SK-N-SH (cell line): ENCODE measurements around the gene UBE2S. TPM values are rescaled to one million over a fixed set of nuclear protein-coding genes. Genes with fewer than 3 reads are reported as not detected.

ENCODE experiments used
- ELF1 ChIP-seq: IDR thresholded peaks from 2 replicates; pipeline ENCODE4 v1.4.0; 2012
- EP300 ChIP-seq, 2 experiments: IDR thresholded peaks; 2 replicates each; pipeline versions ENCODE4 v1.4.0 to v1.6.1; 2012; ENCODE audit warnings: borderline replicate concordance in 1 of 2, low read depth in 1 of 2, low read length in 1 of 2
- EZH2phosphoT487 ChIP-seq: fragments of 200-600 bp; sonication (generic); IDR thresholded peaks from 2 replicates; pipeline ENCODE4 v1.6.1; 2017; ENCODE audit warnings: low read depth, mixed run types, mild to moderate bottlenecking, antibody characterized with exemption, moderate library complexity, borderline replicate concordance
- FOSL2 ChIP-seq: IDR thresholded peaks from 2 replicates; pipeline ENCODE4 v1.4.0; 2012; ENCODE audit warnings: low read depth, mild to moderate bottlenecking, moderate library complexity, borderline replicate concordance
- FOXJ3 ChIP-seq: sonication (generic); formaldehyde crosslinking; IDR thresholded peaks from 2 replicates; pipeline ENCODE4 v1.5.1; 2020; ENCODE audit warnings: mild to moderate bottlenecking, missing genetic modification reagents
- GABPA ChIP-seq: IDR thresholded peaks from 2 replicates; pipeline ENCODE4 v1.4.0; 2012; ENCODE audit warnings: low read depth, mild to moderate bottlenecking
- GATA2 ChIP-seq: sonication (generic); formaldehyde crosslinking; IDR thresholded peaks from 2 replicates; pipeline ENCODE4 v1.5.0; 2020; ENCODE audit warnings: mild to moderate bottlenecking, missing genetic modification reagents
- JUND ChIP-seq: IDR thresholded peaks from 2 replicates; pipeline ENCODE4 v1.4.0; 2012
- NFIC ChIP-seq: IDR thresholded peaks from 2 replicates; pipeline ENCODE4 v1.4.0; 2012; ENCODE audit warnings: borderline replicate concordance
- NRF1 ChIP-seq: IDR thresholded peaks from 2 replicates; pipeline ENCODE4 v1.6.1; 2012; ENCODE audit warnings: low read depth, mild to moderate bottlenecking, low read length
- REST ChIP-seq: IDR thresholded peaks from 2 replicates; pipeline ENCODE4 v1.6.1; 2012; ENCODE audit warnings: mild to moderate bottlenecking, low read depth, low read length, moderate library complexity
- SIN3A ChIP-seq: IDR thresholded peaks from 2 replicates; pipeline ENCODE4 v1.6.1; 2012; ENCODE audit warnings: low read depth, mild to moderate bottlenecking, low read length, moderate library complexity, borderline replicate concordance
- YY1 ChIP-seq: IDR thresholded peaks from 2 replicates; pipeline ENCODE4 v1.4.0; 2012; ENCODE audit warnings: low read depth, mild to moderate bottlenecking
- ZBTB33 ChIP-seq: IDR thresholded peaks from 2 replicates; pipeline ENCODE4 v1.4.0; 2012; ENCODE audit warnings: low read depth, borderline replicate concordance
- polyA plus RNA-seq, 3 experiments: library from polyadenylated mRNA; depleted of rRNA; stranded (reverse); fragments of >200 nt; gene quantifications; 2 replicates each; pipeline ENCODE4 v1.2.3, GENCODE V29; 2012
- TF ChIP-seq, protein P1 (sequence below): IDR thresholded peaks from 2 replicates; pipeline ENCODE4 v1.4.0; 2012; ENCODE audit warnings: low read depth
- TF ChIP-seq, protein P2 (sequence below): IDR thresholded peaks from 2 replicates; pipeline ENCODE4 v1.4.0; 2012; ENCODE audit warnings: low read depth, borderline replicate concordance

UBE2S gene
- polyA plus RNA-seq, 1 of the 3 experiments (the other 2 are of a cell fraction), result 133 TPM

DNA sequence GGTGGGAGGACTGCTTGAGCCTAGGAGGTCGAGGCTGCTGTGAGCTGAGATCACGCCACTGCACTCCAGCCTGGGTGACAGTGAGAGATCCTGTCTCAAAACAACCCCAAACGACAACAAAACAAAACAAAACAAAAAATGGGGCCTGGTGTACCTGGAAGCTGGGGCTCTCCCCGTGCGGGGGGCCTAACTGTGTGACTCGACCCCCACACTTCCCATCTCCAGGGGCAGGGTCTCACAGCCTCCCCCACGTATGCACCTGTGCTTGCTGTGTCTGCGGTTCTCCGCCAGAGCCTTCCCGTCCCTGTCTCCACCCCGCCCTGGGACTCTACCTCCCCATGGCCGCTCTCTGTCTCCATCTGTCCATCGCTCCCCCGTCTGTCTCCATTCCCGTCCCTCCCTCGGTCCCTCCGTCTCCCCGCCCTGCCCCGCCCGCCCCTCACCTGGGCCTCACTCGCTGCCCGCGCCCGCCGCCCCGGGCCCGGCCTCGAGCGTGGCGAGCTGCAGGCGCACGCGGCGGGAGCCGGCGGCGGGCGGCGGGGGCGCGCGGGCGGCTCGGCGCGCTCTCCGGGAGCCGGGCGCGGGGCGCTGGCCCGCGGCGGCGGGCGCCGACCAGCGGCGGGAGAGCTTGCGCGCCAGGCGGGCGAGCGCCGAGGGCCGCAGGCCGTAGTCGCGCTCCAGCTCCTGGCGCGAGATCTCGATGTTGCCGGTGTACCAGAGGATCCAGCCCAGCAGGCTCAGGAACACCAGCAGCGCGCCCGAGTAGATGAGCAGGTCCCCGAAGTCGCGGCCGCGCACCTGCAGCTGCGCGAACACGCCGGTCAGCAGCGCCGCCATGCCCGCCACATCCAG, 24.1 kb downstream of the UBE2S start (continued):
- TF ChIP-seq ZBTB33, result no peak
- TF ChIP-seq SIN3A, result no peak
- TF ChIP-seq GATA2 (CRISPR knock-in tag), result no peak
- TF ChIP-seq, protein P1, sequence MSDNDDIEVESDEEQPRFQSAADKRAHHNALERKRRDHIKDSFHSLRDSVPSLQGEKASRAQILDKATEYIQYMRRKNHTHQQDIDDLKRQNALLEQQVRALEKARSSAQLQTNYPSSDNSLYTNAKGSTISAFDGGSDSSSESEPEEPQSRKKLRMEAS, result peak; percentile 45; the same call in 1 of the 2 replicates
- no peak for TF ChIP-seq FOXJ3 (CRISPR knock-in tag)
- no peak for TF ChIP-seq ELF1
- no peak for TF ChIP-seq REST
- TF ChIP-seq NFIC, result no peak
- no peak for TF ChIP-seq GABPA
- no peak for TF ChIP-seq EP300 (IDR thresholded peaks at IDR 0.05; ENCODE audit: borderline replicate concordance in 1 of 2, low read depth in 1 of 2, low read length in 1 of 2)
- TF ChIP-seq, protein P2, sequence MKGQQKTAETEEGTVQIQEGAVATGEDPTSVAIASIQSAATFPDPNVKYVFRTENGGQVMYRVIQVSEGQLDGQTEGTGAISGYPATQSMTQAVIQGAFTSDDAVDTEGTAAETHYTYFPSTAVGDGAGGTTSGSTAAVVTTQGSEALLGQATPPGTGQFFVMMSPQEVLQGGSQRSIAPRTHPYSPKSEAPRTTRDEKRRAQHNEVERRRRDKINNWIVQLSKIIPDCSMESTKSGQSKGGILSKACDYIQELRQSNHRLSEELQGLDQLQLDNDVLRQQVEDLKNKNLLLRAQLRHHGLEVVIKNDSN, result no peak
- TF ChIP-seq NRF1, result no peak
- TF ChIP-seq YY1, result no peak
- no peak for TF ChIP-seq EZH2phosphoT487
- TF ChIP-seq JUND, result no peak
- no peak for TF ChIP-seq FOSL2
- TF ChIP-seq, all 33 proteins: peak for 5
